DLD1 (cell line): Measurements from ENCODE around the gene PIGU.

Experiments
- in situ Hi-C: cut with HindIII; loops from 2 replicates; pipeline ENCODE4 v1.10.0; 2017; ENCODE audit warnings: low sequenced_read_pairs

PIGU gene

GRCh38 chr20:34560141-34560523, 116.8 kb downstream of the PIGU start:
- in situ Hi-C loops, result no loop called here

DNA sequence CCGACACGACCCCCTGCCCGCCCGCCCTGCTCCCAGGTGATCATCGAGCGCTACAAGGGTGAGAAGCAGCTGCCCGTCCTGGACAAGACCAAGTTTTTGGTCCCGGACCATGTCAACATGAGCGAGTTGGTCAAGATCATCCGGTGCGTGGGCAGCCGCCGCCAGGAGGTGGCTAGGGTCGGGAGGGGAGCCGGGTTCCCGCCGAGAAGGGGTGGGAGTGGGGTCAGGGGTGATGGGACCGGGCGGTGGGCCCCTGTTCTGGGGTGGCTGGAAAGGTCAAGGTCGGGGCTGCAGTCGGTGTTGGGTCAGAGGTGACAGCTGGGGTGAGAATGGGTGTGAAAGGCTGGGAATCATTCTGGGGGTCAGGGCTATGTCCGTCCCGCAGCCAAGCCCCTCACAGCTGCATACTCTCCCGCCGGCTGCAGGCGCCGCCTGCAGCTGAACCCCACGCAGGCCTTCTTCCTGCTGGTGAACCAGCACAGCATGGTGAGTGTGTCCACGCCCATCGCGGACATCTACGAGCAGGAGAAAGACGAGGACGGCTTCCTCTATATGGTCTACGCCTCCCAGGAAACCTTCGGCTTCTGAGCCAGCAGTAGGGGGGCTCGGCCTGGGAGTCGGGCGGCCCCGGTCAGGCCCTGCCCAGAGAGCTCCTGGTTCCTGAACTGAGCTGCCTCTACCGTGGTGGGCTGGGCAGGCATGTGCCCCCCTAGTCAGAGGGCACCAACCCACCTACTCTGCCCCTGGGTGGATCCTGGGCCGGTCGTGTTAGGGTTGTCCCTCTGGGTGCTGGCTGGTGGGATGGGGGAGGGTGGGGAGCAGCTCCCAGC, 117.4 kb downstream of the PIGU start:
- in situ Hi-C loops, result no loop called here

- in situ Hi-C loops, result no loop called here
Measured at GRCh38 chr20:34558320-34559218, 118.3 kb downstream of the PIGU start, which contains the start of gene MAP1LC3A. TSS of gene MAP1LC3A (plus strand) at chr20:34558718. CDS start at chr20:34558869, 151 bp downstream.

GRCh38 chr20:34557936-34558319, 119.0 kb downstream of the PIGU start:
- in situ Hi-C loops, result no loop called here

GRCh38 chr20:34553366-34553867, 123.5 kb downstream of the PIGU start:
- in situ Hi-C loops, result no loop called here

DNA sequence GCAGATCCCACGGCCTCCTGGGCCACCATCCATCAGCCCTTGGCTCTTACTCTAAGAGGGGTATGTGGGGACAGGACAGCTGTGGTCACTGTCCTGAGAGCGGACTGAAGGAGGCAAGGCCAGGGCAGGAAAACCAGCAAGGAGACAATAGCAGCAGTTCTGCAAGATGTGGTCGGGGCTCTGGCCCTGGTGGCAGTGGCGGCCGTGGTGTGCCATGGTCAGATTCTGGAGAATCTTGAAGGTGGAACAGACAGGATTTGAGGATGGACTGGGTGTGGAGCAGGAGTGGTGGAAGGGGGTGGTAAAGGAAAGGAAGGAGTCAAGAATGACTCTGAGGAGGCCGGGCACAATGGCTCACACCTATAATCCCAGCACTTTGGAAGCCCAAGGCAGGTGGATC, 124.3 kb downstream of the PIGU start:
- in situ Hi-C loops, result no loop called here

GRCh38 chr20:34549929-34550305, 127.0 kb downstream of the PIGU start:
- in situ Hi-C loops, result no loop called here

GRCh38 chr20:34549291-34549928, 127.5 kb downstream of the PIGU start:
- in situ Hi-C loops, result no loop called here

DNA sequence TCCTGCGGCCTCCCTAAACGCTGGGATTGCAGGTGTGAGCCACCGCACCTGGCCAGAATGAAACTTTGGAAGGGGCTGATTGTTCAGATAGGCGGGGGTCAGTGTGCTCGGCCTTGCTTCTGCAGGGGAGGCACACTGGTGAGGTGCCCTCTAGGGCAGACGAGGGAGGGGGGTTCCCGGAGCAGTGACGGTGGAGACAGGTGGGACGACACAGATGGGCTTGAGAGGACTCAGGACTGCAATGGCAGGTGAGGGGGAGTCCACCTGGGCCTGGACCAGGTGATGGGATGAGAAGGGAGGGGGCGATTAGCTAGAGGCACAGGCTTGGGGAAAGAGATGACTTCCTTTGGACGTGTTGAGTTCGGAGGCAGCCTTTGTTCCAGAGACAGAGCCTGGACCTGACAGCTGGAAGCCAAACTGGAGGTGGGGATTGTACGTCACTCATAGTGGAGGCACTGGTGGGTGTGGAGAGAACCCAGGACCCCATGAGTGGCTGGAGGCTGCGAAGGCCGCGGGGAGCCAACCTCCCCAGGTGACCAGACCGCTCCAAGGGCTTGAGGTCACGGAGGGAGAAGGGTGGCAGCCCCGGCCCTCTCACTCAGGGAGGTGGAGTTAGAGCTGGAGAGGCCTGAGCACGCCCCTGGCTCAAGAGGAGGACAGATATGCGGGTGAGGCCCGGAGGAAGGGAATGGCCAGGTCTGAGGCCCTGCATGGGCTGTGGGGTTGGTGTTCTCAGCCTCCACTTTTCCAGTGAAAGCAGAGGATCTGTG, 128.9 kb downstream of the PIGU start:
- in situ Hi-C loops, result no loop called here

DNA sequence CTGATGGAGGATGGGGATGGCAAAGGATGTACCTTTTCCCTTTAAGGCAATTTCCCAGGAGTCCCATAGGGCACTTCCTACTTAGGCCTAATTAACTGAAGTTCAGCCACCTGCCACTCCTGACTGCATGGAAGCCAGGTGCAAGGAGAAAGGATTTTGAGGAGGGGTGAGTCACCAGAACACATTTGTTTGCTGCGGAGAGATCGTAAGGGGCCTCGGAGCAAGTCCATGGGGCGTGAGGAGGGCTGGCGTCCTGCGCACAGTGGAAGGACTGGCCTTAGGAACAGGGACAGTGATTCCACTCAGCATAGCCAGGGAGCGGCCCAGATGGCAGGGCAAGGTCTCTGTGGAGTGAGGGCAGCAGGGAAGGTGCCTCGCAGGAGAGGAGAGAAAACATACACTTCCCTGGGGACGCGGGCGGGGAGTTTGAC, 130.1 kb downstream of the PIGU start:
- in situ Hi-C loops, result no loop called here

- in situ Hi-C loops, result no loop called here
Measured at GRCh38 chr20:34544109-34544796, 132.6 kb downstream of the PIGU start.

- in situ Hi-C loops, result no loop called here
Measured at GRCh38 chr20:34543463-34544056, 133.3 kb downstream of the PIGU start.

GRCh38 chr20:34542439-34542838, 134.5 kb downstream of the PIGU start:
- in situ Hi-C loops, result no loop called here

GRCh38 chr20:34541917-34542316, 135.0 kb downstream of the PIGU start:
- in situ Hi-C loops, result no loop called here

- in situ Hi-C loops, result no loop called here
Measured at GRCh38 chr20:34541264-34541901, 135.5 kb downstream of the PIGU start.

DNA sequence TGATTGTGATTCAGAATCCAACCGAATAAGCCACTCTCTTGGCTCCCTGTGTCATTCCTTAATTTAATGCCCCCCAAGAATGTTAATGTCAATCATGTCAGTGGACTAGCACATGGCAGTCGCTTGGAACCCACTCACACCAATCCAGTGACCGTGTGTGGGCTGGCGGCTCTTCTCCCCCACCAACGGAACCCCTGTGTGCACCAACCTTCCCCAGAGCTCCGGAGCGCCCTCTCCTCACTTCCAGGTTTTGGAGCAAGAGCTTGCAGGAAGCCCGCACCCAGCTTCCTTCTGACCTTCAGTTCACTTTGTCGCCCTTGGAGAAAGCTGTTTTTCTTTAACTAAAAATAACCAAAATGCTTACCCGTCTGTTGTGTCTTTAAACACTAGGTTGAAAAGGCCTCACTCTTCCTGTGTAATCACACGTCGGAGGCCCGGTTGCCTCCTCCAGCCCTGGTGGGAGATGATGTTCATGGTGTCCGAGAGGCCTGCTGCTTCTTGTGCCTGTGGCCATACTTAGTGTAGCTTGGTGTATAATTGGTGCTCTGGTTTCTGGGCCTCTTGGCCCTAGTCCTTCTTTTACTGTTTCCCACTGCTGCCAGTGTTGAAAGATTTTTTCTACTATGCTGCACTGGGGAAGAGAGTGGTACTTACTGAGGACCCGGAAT, 136.2 kb downstream of the PIGU start:
- in situ Hi-C loops, result no loop called here

- in situ Hi-C loops, result loop anchor here (10.0 kb wide), 1 partner anchor 355 kb away; no protein-coding TSS in a partner anchor
Measured at GRCh38 chr20:34539756-34540155, 137.1 kb downstream of the PIGU start.

DNA sequence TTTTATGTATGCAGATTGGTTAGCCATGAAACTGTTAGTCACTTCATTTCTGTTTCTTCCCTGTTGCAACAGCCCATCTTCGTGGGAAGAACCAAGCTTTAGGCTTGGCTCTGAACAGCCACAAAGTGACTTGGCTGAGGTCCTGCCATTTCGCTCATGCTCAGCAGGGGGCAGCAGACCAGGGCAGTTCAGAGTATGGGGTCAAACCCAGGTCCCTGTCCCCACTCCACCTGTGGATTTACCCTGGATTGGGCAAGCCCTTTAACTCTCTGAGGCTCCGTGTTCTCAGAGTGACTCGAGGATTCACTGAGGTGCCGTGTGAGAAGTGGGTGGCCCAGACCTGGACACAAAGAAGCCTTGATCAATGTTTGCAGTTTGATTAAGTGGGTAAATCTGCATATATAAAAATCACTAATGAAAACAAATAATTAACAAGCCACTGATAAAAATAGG, 138.2 kb downstream of the PIGU start:
- in situ Hi-C loops, result loop anchor here (10.0 kb wide), 1 partner anchor 354 kb away; no protein-coding TSS in a partner anchor
